Upper lobe of right lung (tissue), 1 donor: Measurements from ENCODE around the gene RAB41. TPM values are rescaled to one million over a fixed set of nuclear protein-coding genes. Genes with fewer than 3 reads are reported as not detected.
"Not testable (repeated sequence)": the region's sequence is repeated elsewhere in the genome, so short reads cannot be mapped to it uniquely, and the experiment has no call there.

ENCODE experiments used
- ATAC-seq: fragments of 200-7000 bp; cut with Tn5 transposase; one replicate; pipeline ENCODE4 v1.9.1; 2020; ENCODE audit warnings: mild to moderate bottlenecking, moderate library complexity
- DNase-seq: peaks from one replicate; pipeline ENCODE4 v3.0.0-alpha.2; 2020
- H3K27ac ChIP-seq: fragments of 200-600 bp; one replicate; pipeline ENCODE4 v1.8.0; 2022
- H3K27me3 ChIP-seq: fragments of 200-600 bp; one replicate; pipeline ENCODE4 v1.8.0; 2022; ENCODE audit warnings: mild to moderate bottlenecking
- H3K36me3 ChIP-seq: fragments of 200-600 bp; one replicate; pipeline ENCODE4 v1.8.0; 2022
- H3K4me1 ChIP-seq: fragments of 200-600 bp; one replicate; pipeline ENCODE4 v1.8.0; 2022
- H3K4me3 ChIP-seq: fragments of 200-600 bp; one replicate; pipeline ENCODE4 v1.8.0; 2022; ENCODE audit warnings: mild to moderate bottlenecking
- H3K9me3 ChIP-seq: fragments of 200-600 bp; one replicate; pipeline ENCODE4 v1.8.0; 2022
- CTCF ChIP-seq: fragments of 200-600 bp; IDR thresholded peaks from one replicate; pipeline ENCODE4 v1.8.0; 2022; ENCODE audit warnings: antibody characterized with exemption
- intact Hi-C: fragments of 100-400 bp; cut with DNase I; formaldehyde crosslinking; loops from one replicate; pipeline ENCODE4 v1.11.0; 2022
- long read RNA-seq: library from polyadenylated mRNA; unstranded; transcript quantifications from one replicate; pipeline ENCODE4 v2.0.0, GENCODE V29; 2021
- total RNA-seq: library from RNA; stranded (reverse); fragmentation: NEBNext Ultra II Directional; extraction: Animal tissue kit (Norgen Biotek cat#: 25700); gene quantifications from one replicate; pipeline ENCODE4 v1.2.1, GENCODE V29; 2021
- donor health status: DM: no; HTN: yes; CAD: no; lungs with severe emphysema.

The RAB41 gene
- not detected for total RNA-seq
- long read RNA-seq: 0 reads

- Histone ChIP-seq H3K4me1 (no peaks in the 10 kb centered on the region), H3K27me3 (no peaks in the 10 kb centered on the region), H3K36me3 (no peaks in the 10 kb centered on the region), H3K4me3 (no peak within 1 kb of the TSS), H3K9me3 (no peaks in the 10 kb centered on the region), H3K27ac (no peak within 1 kb of the TSS)
- intact Hi-C loops: no loop called here
- ATAC-seq (no peak), DNase-seq (no peak)
- TF ChIP-seq CTCF: no peak
These were observed at the start of gene RAB41 for GRCh38 chrX:70281951-70282350. Gene RAB41, plus strand, starts transcription at chrX:70282172. Its CDS starts 46 bp downstream, at chrX:70282218.

- DNase-seq (no peak), ATAC-seq (no peak)
- no peaks in the 10 kb centered on the region for H3K27me3 ChIP-seq
- H3K4me3 ChIP-seq: no peak within 1 kb of the TSS
- H3K36me3 ChIP-seq: no peaks in the 10 kb centered on the region
- H3K27ac ChIP-seq: no peak within 1 kb of the TSS
- H3K4me1 ChIP-seq: no peaks in the 10 kb centered on the region
- intact Hi-C loops: no loop called here
- no peaks in the 10 kb centered on the region for H3K9me3 ChIP-seq
- no peak for TF ChIP-seq CTCF
These were observed 47.6 kb upstream of the RAB41 start, which contains the start of gene AWAT1 for GRCh38 chrX:70234355-70234754. Gene AWAT1, plus strand, starts transcription at chrX:70234655. Its CDS starts 41 bp downstream, at chrX:70234696.

- TF ChIP-seq CTCF: no peak
- Histone ChIP-seq H3K4me3 (no peak overlapping the region), H3K4me1 (no peaks in the 10 kb centered on the region), H3K27ac (no peak overlapping the region), H3K9me3 (no peaks in the 10 kb centered on the region), H3K27me3 (no peaks in the 10 kb centered on the region), H3K36me3 (no peaks in the 10 kb centered on the region)
- ATAC-seq: no peak
- intact Hi-C loops: no loop called here
- no peak for DNase-seq
These were observed 41.2 kb upstream of the RAB41 start for GRCh38 chrX:70240751-70241150.

GRCh38 chrX:70241501-70241900, 40.5 kb upstream of the RAB41 start:
- Histone ChIP-seq H3K9me3 (no peaks in the 10 kb centered on the region), H3K4me1 (no peaks in the 10 kb centered on the region), H3K27ac (no peak overlapping the region), H3K27me3 (no peaks in the 10 kb centered on the region), H3K36me3 (no peaks in the 10 kb centered on the region), H3K4me3 (no peak overlapping the region)
- DNase-seq: no peak
- intact Hi-C loops: no loop called here
- TF ChIP-seq CTCF: no peak
- no peak for ATAC-seq

- H3K27ac ChIP-seq, H3K4me3 ChIP-seq, H3K4me1 ChIP-seq, DNase-seq, intact Hi-C loops, H3K27me3 ChIP-seq, H3K9me3 ChIP-seq, ATAC-seq, H3K36me3 ChIP-seq: not testable (repeated sequence)
These were observed 38.4 kb upstream of the RAB41 start for GRCh38 chrX:70243601-70244000.

GRCh38 chrX:70244881-70245280, 37.1 kb upstream of the RAB41 start:
- H3K9me3 ChIP-seq: no peaks in the 10 kb centered on the region
- ATAC-seq (no peak), DNase-seq (no peak)
- H3K27ac ChIP-seq: no peak overlapping the region
- intact Hi-C loops: no loop called here
- no peak for TF ChIP-seq CTCF
- H3K4me3 ChIP-seq: no peak overlapping the region
- H3K27me3 ChIP-seq: no peaks in the 10 kb centered on the region
- H3K36me3 ChIP-seq: no peaks in the 10 kb centered on the region
- no peaks in the 10 kb centered on the region for H3K4me1 ChIP-seq
